Right lobe of liver (tissue), 6 donors: ENCODE results near the gene LYL1. TPM values are rescaled to one million over a fixed set of nuclear protein-coding genes. Genes with fewer than 3 reads are reported as not detected.
A peak's percentile ranks its signal among the peaks of the same experiment; 100 is the strongest.

ENCODE experiments used
- ATAC-seq, 4 donors: fragments of 200-7000 bp; cut with Tn5 transposase; one replicate each; pipeline ENCODE4 v1.9.1; 2020; ENCODE audit warnings: mild to moderate bottlenecking in 4 of 4, moderate library complexity in 4 of 4
- DNase-seq, 3 donors: peaks; one replicate each; pipeline ENCODE4 v3.0.0-alpha.2; 2020
- H3K27ac ChIP-seq, 3 donors: fragments of 200-600 bp; one replicate each; pipeline ENCODE4 v1.8.0; 2022
- H3K27me3 ChIP-seq, 2 donors: fragments of 200-600 bp; one replicate each; pipeline ENCODE4 v1.8.0; 2022
- H3K36me3 ChIP-seq, 4 donors: fragments of 200-600 bp; sonication (generic) in 1 of 4; one replicate each; pipeline versions ENCODE4 v1.5.1 to v1.8.0; 2017 to 2022; ENCODE audit warnings: control low read depth in 1 of 4
- H3K4me1 ChIP-seq, 4 donors: fragments of 200-600 bp; sonication (generic) in 1 of 4; one replicate each; pipeline versions ENCODE4 v1.5.1 to v1.8.0; 2017 to 2022; ENCODE audit warnings: control low read depth in 1 of 4
- H3K4me3 ChIP-seq, 3 donors: fragments of 200-600 bp; one replicate each; pipeline ENCODE4 v1.8.0; 2022
- H3K9me3 ChIP-seq, 4 donors: fragments of 200-600 bp; sonication (generic) in 1 of 4; one replicate each; pipeline versions ENCODE4 v1.5.1 to v1.8.0; 2017 to 2022; ENCODE audit warnings: control low read depth in 1 of 4
- CTCF ChIP-seq, 4 donors: fragments of 200-600 bp in 3 of 4; fragments of 450-650 bp in 1 of 4; IDR thresholded peaks; one replicate each; pipeline versions ENCODE4 v1.5.1 to v1.8.0; 2016 to 2022; ENCODE audit warnings: antibody characterized with exemption in 4 of 4, mild to moderate bottlenecking in 2 of 4
- POLR2A ChIP-seq: fragments of 450-650 bp; IDR thresholded peaks from one replicate; pipeline ENCODE4 v1.6.1; 2017; ENCODE audit warnings: antibody characterized with exemption, mild to moderate bottlenecking
- WGBS: methylation state at CpG from one replicate; pipeline ENCODE4 v1.1.6; 2018; ENCODE audit warnings: low coverage, low lambda C conversion rate; ENCODE audit not compliant: insufficient coverage; ENCODE audit errors: missing lambda C conversion rate; 5-methylcytosine and 5-hydroxymethylcytosine counted together
- intact Hi-C, 2 donors: fragments of 100-400 bp; cut with DNase I; formaldehyde crosslinking; loops; one replicate each; pipeline versions ENCODE4 v1.11.2 to v1.14.1; 2022
- total RNA-seq, 6 experiments: library from RNA; depleted of rRNA in 2 of 6; stranded (reverse); fragments of >200 nt in 2 of 6; fragmentation: NEBNext Ultra II Directional in 3 of 6; extraction: Animal tissue kit (Norgen Biotek cat#: 25700) in 3 of 6; gene quantifications; one replicate each; pipeline versions ENCODE4 v1.1.0 to v1.2.4, GENCODE V29; 2016 to 2023
- donor health status: DM: no; HTN: yes; CAD: no.
- donor health status: DM: no; HTN: no; CAD: no.
- donor health status: DM: no; HTN: no; CAD: no.
- donor health status: DM: no; HTN: yes; CAD: no.
- donor health status: DM: no; HTN: yes; CAD: no.

The LYL1 gene
- total RNA-seq, 6 experiments from 2014 or later, result 1.1 to 3.7 (median 2.3) TPM

GRCh38 chr19:13087295-13087694 lies 15.4 kb downstream of the LYL1 start:
- 83% methylated on average over 1 of the region's 12 CpGs for WGBS
- Histone ChIP-seq H3K4me1 (peaks cover 0 to 31% (median 6%) of the 10 kb centered on the region in 4 donors), H3K36me3 (no peaks in the 10 kb centered on the region), H3K27me3 (no peaks in the 10 kb centered on the region), H3K27ac (peak overlapping the region in 1 of 3 donors; percentile 5), H3K4me3 (no peak overlapping the region), H3K9me3 (no peaks in the 10 kb centered on the region)
- no peak for DNase-seq
- TF ChIP-seq CTCF (IDR thresholded peaks at IDR 0.05), result no peak
- TF ChIP-seq POLR2A, result no peak
- intact Hi-C loops, result no loop called here
- ATAC-seq, result no peak

- peaks cover 0 to 38% (median 11%) of the 10 kb centered on the region in 4 donors for H3K4me1 ChIP-seq
- H3K27ac ChIP-seq, result no peak overlapping the region
- H3K36me3 ChIP-seq, result no peaks in the 10 kb centered on the region
These were observed 16.3 kb downstream of the LYL1 start for GRCh38 chr19:13086341-13086740.

GRCh38 chr19:13085666-13086065 lies 17.0 kb downstream of the LYL1 start:
- H3K9me3 ChIP-seq, result no peaks in the 10 kb centered on the region
- TF ChIP-seq CTCF (IDR thresholded peaks at IDR 0.05) (no peak), POLR2A (no peak)
- no peaks in the 10 kb centered on the region for H3K36me3 ChIP-seq
- DNase-seq, result no peak
- intact Hi-C loops, result no loop called here
- ATAC-seq, result no peak
- H3K4me3 ChIP-seq, result no peak overlapping the region
- 56% methylated on average over 6 of the region's 7 CpGs for WGBS
- H3K27ac ChIP-seq, result no peak overlapping the region
- H3K4me1 ChIP-seq, result peaks cover 0 to 37% (median 11%) of the 10 kb centered on the region in 4 donors
- no peaks in the 10 kb centered on the region for H3K27me3 ChIP-seq

More at GRCh38 chr19:13086341-13086740, 16.3 kb downstream of the LYL1 start:
- intact Hi-C loops, result no loop called here
- H3K27me3 ChIP-seq, result no peaks in the 10 kb centered on the region
- ATAC-seq, result no peak
- TF ChIP-seq CTCF (IDR thresholded peaks at IDR 0.05), result no peak
- TF ChIP-seq POLR2A, result no peak
- no peak for DNase-seq
- no CpG with 5 or more reads among the region's 2 CpGs for WGBS
- no peaks in the 10 kb centered on the region for H3K9me3 ChIP-seq
- H3K4me3 ChIP-seq, result no peak overlapping the region

- Histone ChIP-seq H3K4me1 (peaks cover 0 to 43% (median 11%) of the 10 kb centered on the region in 4 donors), H3K27ac (peak overlapping the region in 2 of 3 donors; percentile 45 to 72), H3K36me3 (no peaks in the 10 kb centered on the region), H3K4me3 (no peak overlapping the region), H3K9me3 (no peaks in the 10 kb centered on the region), H3K27me3 (no peaks in the 10 kb centered on the region)
- WGBS, result 75% methylated on average over 2 of the region's 9 CpGs
- DNase-seq, result no peak
- TF ChIP-seq CTCF (IDR thresholded peaks at IDR 0.05) (no peak), POLR2A (no peak)
- ATAC-seq, result no peak
- intact Hi-C loops, result no loop called here
These were observed 19.0 kb downstream of the LYL1 start for GRCh38 chr19:13083627-13084026.

- H3K27ac ChIP-seq, result peak overlapping the region in 2 of 3 donors; percentile 45 to 72
- ATAC-seq (peak; percentile 27 to 58 (median 43)), DNase-seq (peak in 1 of 3 donors; percentile 60)
- intact Hi-C loops, result no loop called here
- no peak overlapping the region for H3K4me3 ChIP-seq
- H3K9me3 ChIP-seq, result no peaks in the 10 kb centered on the region
- no peak for TF ChIP-seq POLR2A
- TF ChIP-seq CTCF (IDR thresholded peaks at IDR 0.05), result no peak
- no peaks in the 10 kb centered on the region for H3K36me3 ChIP-seq
- peaks cover 0 to 44% (median 11%) of the 10 kb centered on the region in 4 donors for H3K4me1 ChIP-seq
- 51% methylated on average over 5 of the region's 7 CpGs for WGBS
- no peaks in the 10 kb centered on the region for H3K27me3 ChIP-seq
These were observed 19.7 kb downstream of the LYL1 start for GRCh38 chr19:13083008-13083404.
